OCI-LY3 (cell line): Measurements from ENCODE around the gene C9orf72.
A peak's percentile ranks its signal among the peaks of the same experiment; 100 is the strongest.

Source experiments
- CTCF ChIP-seq: fragments of 200-600, 300-600 bp; sonication (generic); IDR thresholded peaks from 2 replicates; pipeline ENCODE4 v1.5.1; 2014; ENCODE audit warnings: antibody characterized with exemption, low read length, low read depth
- EZH2phosphoT487 ChIP-seq: fragments of 200-600 bp; shearing (Covaris generic); IDR thresholded peaks from 2 replicates; pipeline ENCODE4 v1.6.1; 2018; ENCODE audit warnings: antibody characterized with exemption, mixed run types, low read depth

- TF ChIP-seq CTCF (peak; percentile 44), EZH2phosphoT487 (no peak)
Measured at GRCh38 chr9:27548055-27548741, 25.1 kb downstream of the C9orf72 start.
